SK-N-SH treated with all-trans-retinoic acid at 6 μM for 48 hours (cell line): ENCODE data around the gene GPRIN1.

Source experiments
- ATAC-seq: fragments of 200-7000 bp; cut with Tn5 transposase; 3 replicates; pipeline ENCODE4 v1.9.1; 2020; ENCODE audit warnings: mild to moderate bottlenecking, moderate library complexity
- ARNTL ChIP-seq: fragments of 450-650 bp; formaldehyde crosslinking; IDR thresholded peaks from 2 replicates; pipeline ENCODE4 v1.5.0; 2020; ENCODE audit warnings: low read depth, mild to moderate bottlenecking, moderate library complexity, borderline replicate concordance
- BACH2 ChIP-seq: fragments of 250-450 bp; sonication (Bioruptor Pico); IDR thresholded peaks from 2 replicates; pipeline ENCODE4 v1.9.0; 2021; ENCODE audit warnings: mild to moderate bottlenecking, borderline replicate concordance
- CREB5 ChIP-seq: fragments of 250-450 bp; sonication (Bioruptor Pico); IDR thresholded peaks from 2 replicates; pipeline ENCODE4 v1.5.1; 2020; ENCODE audit warnings: low read depth, mild to moderate bottlenecking, moderate library complexity
- CSRNP3 ChIP-seq: fragments of 250-450 bp; sonication (Bioruptor Pico); IDR thresholded peaks from 2 replicates; pipeline ENCODE4 v1.5.1; 2021; ENCODE audit warnings: mild to moderate bottlenecking, moderate library complexity
- ESRRG ChIP-seq: fragments of 250-450 bp; sonication (Bioruptor Pico); IDR thresholded peaks from 2 replicates; pipeline ENCODE4 v1.6.1; 2021; ENCODE audit warnings: mild to moderate bottlenecking
- GLIS3 ChIP-seq: fragments of 250-450 bp; sonication (Bioruptor Pico); IDR thresholded peaks from 2 replicates; pipeline ENCODE4 v1.5.0; 2020; ENCODE audit warnings: mild to moderate bottlenecking, moderate library complexity
- ISL1 ChIP-seq: fragments of 250-450 bp; sonication (Bioruptor Pico); IDR thresholded peaks from 2 replicates; pipeline ENCODE4 v2.1.2; 2022; ENCODE audit warnings: mild to moderate bottlenecking, moderate library complexity
- OSR1 ChIP-seq: fragments of 250-450 bp; sonication (Bioruptor Pico); IDR thresholded peaks from 2 replicates; pipeline ENCODE4 v1.8.0; 2022; ENCODE audit warnings: moderate library complexity, mild to moderate bottlenecking, inconsistent platforms
- PATZ1 ChIP-seq: fragments of 250-450 bp; sonication (Bioruptor Pico); IDR thresholded peaks from 2 replicates; pipeline ENCODE4 v1.8.0; 2020; ENCODE audit warnings: mild to moderate bottlenecking, moderate library complexity, borderline replicate concordance
- POU6F1 ChIP-seq: fragments of 250-450 bp; sonication (Bioruptor Pico); IDR thresholded peaks from 2 replicates; pipeline ENCODE4 v1.8.0; 2021; ENCODE audit warnings: low read depth, mild to moderate bottlenecking, moderate library complexity, borderline replicate concordance
- PPARA ChIP-seq: fragments of 250-450 bp; sonication (Bioruptor Pico); IDR thresholded peaks from 2 replicates; pipeline ENCODE4 v1.5.0; 2020; ENCODE audit warnings: mild to moderate bottlenecking, borderline replicate concordance
- RARB ChIP-seq: fragments of 250-450 bp; sonication (Bioruptor Pico); IDR thresholded peaks from 2 replicates; pipeline ENCODE4 v1.8.0; 2021; ENCODE audit warnings: mild to moderate bottlenecking, moderate library complexity
- SNAI2 ChIP-seq: fragments of 250-450 bp; sonication (Bioruptor Pico); IDR thresholded peaks from 2 replicates; pipeline ENCODE4 v1.5.0; 2020; ENCODE audit warnings: mild to moderate bottlenecking, moderate library complexity
- TCF4 ChIP-seq: fragments of 250-450 bp; sonication (Bioruptor Pico); IDR thresholded peaks from 2 replicates; pipeline ENCODE4 v1.8.0; 2021; ENCODE audit warnings: mild to moderate bottlenecking, moderate library complexity, borderline replicate concordance
- TOX ChIP-seq: fragments of 250-450 bp; sonication (Bioruptor Pico); IDR thresholded peaks from 2 replicates; pipeline ENCODE4 v1.8.0; 2021; ENCODE audit warnings: mild to moderate bottlenecking, moderate library complexity, borderline replicate concordance
- TSHZ2 ChIP-seq: fragments of 250-450 bp; sonication (Bioruptor Pico); IDR thresholded peaks from 2 replicates; pipeline ENCODE4 v1.5.0; 2020; ENCODE audit warnings: mild to moderate bottlenecking, moderate library complexity
- ZC3H10 ChIP-seq: fragments of 250-450 bp; sonication (Bioruptor Pico); IDR thresholded peaks from 2 replicates; pipeline ENCODE4 v1.5.1; 2021; ENCODE audit warnings: mild to moderate bottlenecking, moderate library complexity
- ZFP3 ChIP-seq: fragments of 250-450 bp; sonication (Bioruptor Pico); IDR thresholded peaks from 2 replicates; pipeline ENCODE4 v1.5.0; 2020; ENCODE audit warnings: mild to moderate bottlenecking, moderate library complexity
- ZFP30 ChIP-seq: fragments of 450-650 bp; formaldehyde crosslinking; IDR thresholded peaks from 2 replicates; pipeline ENCODE4 v1.5.0; 2022; ENCODE audit warnings: mild to moderate bottlenecking, moderate library complexity
- ZNF565 ChIP-seq: fragments of 450-650 bp; formaldehyde crosslinking; conservative IDR thresholded peaks from 2 replicates; pipeline ENCODE4 v1.5.0; 2020; ENCODE audit warnings: low read depth, mild to moderate bottlenecking, moderate library complexity
- ZNF70 ChIP-seq: fragments of 450-650 bp; formaldehyde crosslinking; IDR thresholded peaks from 2 replicates; pipeline ENCODE4 v1.5.0; 2020; ENCODE audit warnings: mild to moderate bottlenecking, moderate library complexity
- ZNF8 ChIP-seq: fragments of 450-650 bp; formaldehyde crosslinking; IDR thresholded peaks from 2 replicates; pipeline ENCODE4 v1.5.0; 2020; ENCODE audit warnings: mild to moderate bottlenecking, moderate library complexity

GPRIN1 gene

GRCh38 chr5:176639208-176639607 lies 29.3 kb upstream of the GPRIN1 start:
- ATAC-seq = no peak
- no peak for TF ChIP-seq OSR1 (CRISPR knock-in tag)
- TF ChIP-seq ZC3H10 (CRISPR knock-in tag) = no peak
- no peak for TF ChIP-seq TCF4 (CRISPR knock-in tag)
- no peak for TF ChIP-seq ZFP3 (CRISPR knock-in tag)
- no peak for TF ChIP-seq TOX
- TF ChIP-seq ZNF8 (CRISPR knock-in tag) = no peak
- no peak for TF ChIP-seq ZFP30 (CRISPR knock-in tag)
- no peak for TF ChIP-seq POU6F1 (CRISPR knock-in tag)
- TF ChIP-seq ARNTL (CRISPR knock-in tag) = no peak
- no peak for TF ChIP-seq ESRRG (CRISPR knock-in tag)
- no peak for TF ChIP-seq PPARA (CRISPR knock-in tag)
- TF ChIP-seq BACH2 (CRISPR knock-in tag) = no peak

- TF ChIP-seq TSHZ2 (CRISPR knock-in tag) = no peak
- ATAC-seq = no peak
These were observed 28.5 kb upstream of the GPRIN1 start for GRCh38 chr5:176638437-176638836.

- ATAC-seq = no peak
- TF ChIP-seq ZFP30 (CRISPR knock-in tag) (no peak), ZNF70 (CRISPR knock-in tag) (no peak), ZFP3 (CRISPR knock-in tag) (no peak), SNAI2 (CRISPR knock-in tag) (no peak), ZNF565 (CRISPR knock-in tag) (no peak), ZNF8 (CRISPR knock-in tag) (no peak)
These were observed 27.6 kb upstream of the GPRIN1 start for GRCh38 chr5:176637556-176637955.

GRCh38 chr5:176636426-176636825 lies 26.5 kb upstream of the GPRIN1 start:
- TF ChIP-seq OSR1 (CRISPR knock-in tag) (no peak), RARB (CRISPR knock-in tag) (no peak), CSRNP3 (CRISPR knock-in tag) (no peak), PATZ1 (no peak), ZFP30 (CRISPR knock-in tag) (no peak), ZNF8 (CRISPR knock-in tag) (no peak), BACH2 (CRISPR knock-in tag) (no peak), GLIS3 (no peak)
- ATAC-seq = no peak; the same call in 2 of the 3 replicates

GRCh38 chr5:176633598-176633997 lies 23.6 kb upstream of the GPRIN1 start:
- no peak for ATAC-seq
- TF ChIP-seq ZFP3 (CRISPR knock-in tag) = no peak
- TF ChIP-seq SNAI2 (CRISPR knock-in tag) = no peak
- TF ChIP-seq ISL1 = no peak
- no peak for TF ChIP-seq POU6F1 (CRISPR knock-in tag)
- no peak for TF ChIP-seq TOX
- TF ChIP-seq BACH2 (CRISPR knock-in tag) = no peak
- no peak for TF ChIP-seq ARNTL (CRISPR knock-in tag)
- no peak for TF ChIP-seq PATZ1
- TF ChIP-seq ESRRG (CRISPR knock-in tag) = no peak
- no peak for TF ChIP-seq OSR1 (CRISPR knock-in tag)
- no peak for TF ChIP-seq CREB5 (CRISPR knock-in tag)
- TF ChIP-seq ZC3H10 (CRISPR knock-in tag) = no peak
